SK-N-SH treated with all-trans-retinoic acid at 6 μM for 48 hours (cell line): ENCODE data around the gene MAPK8IP3.

ENCODE experiments used
- ATAC-seq: fragments of 200-7000 bp; cut with Tn5 transposase; 3 replicates; pipeline ENCODE4 v1.9.1; 2020; ENCODE audit warnings: mild to moderate bottlenecking, moderate library complexity
- BACH2 ChIP-seq: fragments of 250-450 bp; sonication (Bioruptor Pico); IDR thresholded peaks from 2 replicates; pipeline ENCODE4 v1.9.0; 2021; ENCODE audit warnings: mild to moderate bottlenecking, borderline replicate concordance
- CREB5 ChIP-seq: fragments of 250-450 bp; sonication (Bioruptor Pico); IDR thresholded peaks from 2 replicates; pipeline ENCODE4 v1.5.1; 2020; ENCODE audit warnings: low read depth, mild to moderate bottlenecking, moderate library complexity
- CSDC2 ChIP-seq: fragments of 250-450 bp; sonication (Bioruptor Pico); IDR thresholded peaks from 2 replicates; pipeline ENCODE4 v1.5.0; 2020; ENCODE audit warnings: mild to moderate bottlenecking, moderate library complexity
- ESRRG ChIP-seq: fragments of 250-450 bp; sonication (Bioruptor Pico); IDR thresholded peaks from 2 replicates; pipeline ENCODE4 v1.6.1; 2021; ENCODE audit warnings: mild to moderate bottlenecking
- GLIS3 ChIP-seq: fragments of 250-450 bp; sonication (Bioruptor Pico); IDR thresholded peaks from 2 replicates; pipeline ENCODE4 v1.5.0; 2020; ENCODE audit warnings: mild to moderate bottlenecking, moderate library complexity
- ISL1 ChIP-seq: fragments of 250-450 bp; sonication (Bioruptor Pico); IDR thresholded peaks from 2 replicates; pipeline ENCODE4 v2.1.2; 2022; ENCODE audit warnings: mild to moderate bottlenecking, moderate library complexity
- OSR1 ChIP-seq: fragments of 250-450 bp; sonication (Bioruptor Pico); IDR thresholded peaks from 2 replicates; pipeline ENCODE4 v1.8.0; 2022; ENCODE audit warnings: moderate library complexity, mild to moderate bottlenecking, inconsistent platforms
- PATZ1 ChIP-seq: fragments of 250-450 bp; sonication (Bioruptor Pico); IDR thresholded peaks from 2 replicates; pipeline ENCODE4 v1.8.0; 2020; ENCODE audit warnings: mild to moderate bottlenecking, moderate library complexity, borderline replicate concordance
- POU6F1 ChIP-seq: fragments of 250-450 bp; sonication (Bioruptor Pico); IDR thresholded peaks from 2 replicates; pipeline ENCODE4 v1.8.0; 2021; ENCODE audit warnings: low read depth, mild to moderate bottlenecking, moderate library complexity, borderline replicate concordance
- PPARA ChIP-seq: fragments of 250-450 bp; sonication (Bioruptor Pico); IDR thresholded peaks from 2 replicates; pipeline ENCODE4 v1.5.0; 2020; ENCODE audit warnings: mild to moderate bottlenecking, borderline replicate concordance
- SNAI2 ChIP-seq: fragments of 250-450 bp; sonication (Bioruptor Pico); IDR thresholded peaks from 2 replicates; pipeline ENCODE4 v1.5.0; 2020; ENCODE audit warnings: mild to moderate bottlenecking, moderate library complexity
- TCF4 ChIP-seq: fragments of 250-450 bp; sonication (Bioruptor Pico); IDR thresholded peaks from 2 replicates; pipeline ENCODE4 v1.8.0; 2021; ENCODE audit warnings: mild to moderate bottlenecking, moderate library complexity, borderline replicate concordance
- TOX ChIP-seq: fragments of 250-450 bp; sonication (Bioruptor Pico); IDR thresholded peaks from 2 replicates; pipeline ENCODE4 v1.8.0; 2021; ENCODE audit warnings: mild to moderate bottlenecking, moderate library complexity, borderline replicate concordance
- TSHZ2 ChIP-seq: fragments of 250-450 bp; sonication (Bioruptor Pico); IDR thresholded peaks from 2 replicates; pipeline ENCODE4 v1.5.0; 2020; ENCODE audit warnings: mild to moderate bottlenecking, moderate library complexity
- ZC3H10 ChIP-seq: fragments of 250-450 bp; sonication (Bioruptor Pico); IDR thresholded peaks from 2 replicates; pipeline ENCODE4 v1.5.1; 2021; ENCODE audit warnings: mild to moderate bottlenecking, moderate library complexity
- ZFP3 ChIP-seq: fragments of 250-450 bp; sonication (Bioruptor Pico); IDR thresholded peaks from 2 replicates; pipeline ENCODE4 v1.5.0; 2020; ENCODE audit warnings: mild to moderate bottlenecking, moderate library complexity
- ZFP30 ChIP-seq: fragments of 450-650 bp; formaldehyde crosslinking; IDR thresholded peaks from 2 replicates; pipeline ENCODE4 v1.5.0; 2022; ENCODE audit warnings: mild to moderate bottlenecking, moderate library complexity
- ZNF565 ChIP-seq: fragments of 450-650 bp; formaldehyde crosslinking; conservative IDR thresholded peaks from 2 replicates; pipeline ENCODE4 v1.5.0; 2020; ENCODE audit warnings: low read depth, mild to moderate bottlenecking, moderate library complexity
- ZNF70 ChIP-seq: fragments of 450-650 bp; formaldehyde crosslinking; IDR thresholded peaks from 2 replicates; pipeline ENCODE4 v1.5.0; 2020; ENCODE audit warnings: mild to moderate bottlenecking, moderate library complexity

The MAPK8IP3 gene

GRCh38 chr16:1777375-1778199 is 71.6 kb downstream of the MAPK8IP3 start (continued):
- no peak for TF ChIP-seq CREB5 (CRISPR knock-in tag)
- TF ChIP-seq SNAI2 (CRISPR knock-in tag): no peak
- TF ChIP-seq PATZ1: no peak
- no peak for TF ChIP-seq PPARA
- no peak for TF ChIP-seq ZFP3 (CRISPR knock-in tag)
- TF ChIP-seq, all 23 proteins: peak for 0

- ATAC-seq: no peak
- TF ChIP-seq ESRRG (CRISPR knock-in tag) (no peak), TCF4 (CRISPR knock-in tag) (no peak), SNAI2 (CRISPR knock-in tag) (no peak), CSDC2 (CRISPR knock-in tag) (no peak), PPARA (no peak), ISL1 (no peak), ZFP3 (CRISPR knock-in tag) (no peak), TSHZ2 (CRISPR knock-in tag) (no peak), ZNF565 (CRISPR knock-in tag) (no peak), GLIS3 (CRISPR knock-in tag) (no peak), ZFP30 (CRISPR knock-in tag) (no peak), OSR1 (CRISPR knock-in tag) (no peak), TOX (no peak), ZNF70 (CRISPR knock-in tag) (no peak), POU6F1 (no peak), CREB5 (CRISPR knock-in tag) (no peak), BACH2 (CRISPR knock-in tag) (no peak), ZC3H10 (CRISPR knock-in tag) (no peak), PATZ1 (no peak)
Measured at GRCh38 chr16:1778200-1779179, 72.5 kb downstream of the MAPK8IP3 start.
